ENCODE results near the gene CRIM1. TPM values are rescaled to one million over a fixed set of nuclear protein-coding genes. Genes with fewer than 3 reads are reported as not detected.
"Not testable (repeated sequence)": the region's sequence is repeated elsewhere in the genome, so short reads cannot be mapped to it uniquely, and the experiment has no call there.

The CRIM1 gene
- 35.1 and 44.2 TPM in 2 replicates for total RNA-seq (2014; rRNA removed; shearing (Covaris generic))

GRCh38 chr2:36355151-36355889 is at the start of gene CRIM1:
CRIM1 (plus strand) TSS chr2:36355778; CDS start chr2:36356293, 515 bp downstream.
- DNase-seq (ENCODE audit: low read depth): peak; percentile 93

DNA sequence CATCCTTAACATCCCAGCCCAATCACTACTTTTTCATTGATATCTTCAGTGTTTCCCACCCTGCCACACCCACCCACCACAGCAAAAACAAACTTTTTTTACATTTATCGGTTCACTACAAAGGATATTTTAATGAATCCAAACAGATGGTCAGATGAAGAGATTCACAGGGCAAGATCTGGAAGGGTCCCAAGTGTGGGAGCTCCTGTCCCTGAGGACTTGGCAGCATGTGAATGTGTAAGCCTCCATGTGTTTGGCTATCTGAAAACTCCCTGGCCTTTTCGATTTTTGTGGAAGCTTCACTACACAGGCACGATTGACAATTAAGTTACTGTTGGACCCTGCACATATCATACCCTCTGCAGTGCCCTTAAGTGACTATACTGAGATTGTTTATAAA is 48.1 kb upstream of the CRIM1 start:
- no peak for DNase-seq (ENCODE audit: low read depth)

GRCh38 chr2:36310444-36310843 is 45.1 kb upstream of the CRIM1 start:
- DNase-seq (ENCODE audit: low read depth): not testable (repeated sequence)

- DNase-seq (ENCODE audit: low read depth): peak; percentile 11
Observed at GRCh38 chr2:36318547-36318946, 37.0 kb upstream of the CRIM1 start.

GRCh38 chr2:36322108-36322507 is 33.5 kb upstream of the CRIM1 start:
- peak; percentile 65 for DNase-seq (ENCODE audit: low read depth)

GRCh38 chr2:36326286-36326685 is 29.3 kb upstream of the CRIM1 start:
- no peak for DNase-seq (ENCODE audit: low read depth)

DNA sequence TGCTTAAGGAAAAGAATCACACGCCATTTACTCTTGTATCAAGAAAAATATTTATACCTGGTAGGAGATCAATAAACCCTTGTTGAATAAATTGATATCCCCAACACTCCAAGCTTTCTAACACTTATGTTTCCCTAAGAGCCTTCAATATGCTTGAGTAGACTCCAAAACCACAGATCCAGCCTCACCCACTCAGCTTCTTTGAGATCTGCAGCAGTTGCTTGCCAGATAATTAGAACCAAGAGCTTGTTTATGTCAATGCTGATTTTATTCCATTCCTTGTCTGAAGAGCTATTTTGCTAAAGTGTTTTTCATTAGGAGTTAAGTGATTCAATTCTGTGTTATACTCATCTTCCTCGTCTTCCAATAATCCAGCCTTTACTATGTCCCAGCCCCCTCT is 26.3 kb upstream of the CRIM1 start:
- no peak for DNase-seq (ENCODE audit: low read depth)

GRCh38 chr2:36329746-36330472 is 25.7 kb upstream of the CRIM1 start:
- DNase-seq (ENCODE audit: low read depth): no peak

- no peak for DNase-seq (ENCODE audit: low read depth)
Observed at GRCh38 chr2:36330473-36331395, 24.8 kb upstream of the CRIM1 start.

DNA sequence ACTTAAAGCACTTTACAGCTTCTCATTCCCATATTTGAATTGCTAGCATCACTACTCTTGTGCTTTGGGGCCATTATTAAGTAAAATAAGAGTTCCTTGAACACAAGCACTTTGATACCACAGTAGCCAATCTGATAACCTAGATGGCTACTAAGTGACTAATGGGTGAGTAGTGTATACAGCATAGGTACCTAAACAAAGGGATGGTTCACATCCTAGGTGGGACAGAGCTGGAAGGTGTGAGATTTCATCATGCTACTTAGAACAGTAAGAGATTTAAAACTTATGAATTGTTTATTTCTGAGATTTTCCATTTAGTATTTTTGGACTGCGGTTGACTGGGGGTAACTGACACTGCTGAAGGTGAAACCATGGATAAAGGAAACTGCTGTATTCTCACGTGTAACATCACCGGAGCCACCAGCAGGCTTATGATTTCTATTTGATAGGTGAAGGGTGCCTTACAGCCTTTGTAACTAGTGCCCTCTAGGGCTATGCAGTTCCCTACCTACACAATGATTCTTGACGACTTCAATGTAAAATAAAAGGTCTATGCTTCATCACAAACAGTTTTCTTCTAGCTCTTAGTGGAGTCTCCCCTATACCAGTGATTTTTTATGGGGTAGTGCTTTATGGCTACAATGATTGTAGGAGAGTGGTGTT is 22.1 kb upstream of the CRIM1 start:
- peak; percentile 10 for DNase-seq (ENCODE audit: low read depth)

DNA sequence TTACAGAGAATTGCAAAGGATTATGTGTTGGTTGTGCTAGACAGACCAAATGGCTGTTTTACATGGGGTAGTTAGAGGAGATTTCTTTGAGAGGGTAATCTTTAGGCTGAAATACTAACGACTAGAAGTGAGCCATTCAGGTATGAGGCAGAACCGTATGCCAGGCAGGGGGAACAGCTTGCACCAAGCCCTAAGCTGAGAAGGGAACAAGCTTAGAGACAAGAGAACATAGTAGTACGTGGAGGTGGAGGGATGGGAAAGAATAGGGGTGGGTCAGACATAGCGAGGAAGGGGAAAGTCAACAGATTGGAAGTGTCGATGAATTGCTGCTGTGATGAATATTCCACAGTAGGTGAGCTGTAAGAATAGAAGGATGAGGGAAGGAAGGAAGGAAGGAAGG is 20.0 kb upstream of the CRIM1 start:
- DNase-seq (ENCODE audit: low read depth): no peak

- DNase-seq (ENCODE audit: low read depth): no peak
Observed at GRCh38 chr2:36336321-36336720, 19.3 kb upstream of the CRIM1 start.

- DNase-seq (ENCODE audit: low read depth): no peak
Observed at GRCh38 chr2:36337354-36337753, 18.2 kb upstream of the CRIM1 start.

- no peak for DNase-seq (ENCODE audit: low read depth)
Observed at GRCh38 chr2:36338124-36338826, 17.3 kb upstream of the CRIM1 start.

GRCh38 chr2:36338827-36339145 is 16.8 kb upstream of the CRIM1 start:
- DNase-seq (ENCODE audit: low read depth): peak; percentile 70

GRCh38 chr2:36339607-36340218 is 15.9 kb upstream of the CRIM1 start:
- DNase-seq (ENCODE audit: low read depth): no peak

- DNase-seq (ENCODE audit: low read depth): no peak
Observed at GRCh38 chr2:36343606-36344005, 12.0 kb upstream of the CRIM1 start.

DNA sequence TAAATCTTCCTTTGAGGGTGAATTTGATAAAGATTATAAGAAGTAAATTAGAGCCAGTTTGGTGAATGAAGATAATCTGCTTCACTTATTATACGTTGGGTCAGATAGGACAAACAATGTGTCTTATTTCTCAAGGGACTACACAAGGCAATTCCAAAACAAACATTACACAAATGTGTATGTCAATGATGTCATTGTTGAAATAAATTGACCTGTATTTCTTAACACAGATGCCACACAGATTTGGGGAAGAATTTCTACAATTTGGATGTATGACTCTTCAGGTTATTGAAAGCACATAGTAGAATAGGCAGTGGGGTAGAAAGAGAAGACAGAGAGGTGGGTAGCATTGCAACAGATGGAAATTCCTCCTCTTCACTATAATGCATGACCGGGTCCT is 6.9 kb upstream of the CRIM1 start:
- DNase-seq (ENCODE audit: low read depth): no peak

GRCh38 chr2:36351291-36351690 is 4.3 kb upstream of the CRIM1 start:
- DNase-seq (ENCODE audit: low read depth): no peak

- DNase-seq (ENCODE audit: low read depth): peak; percentile 61
Observed at GRCh38 chr2:36351736-36352349, 3.7 kb upstream of the CRIM1 start.

Measured in RPMI7951 (cell line).